ENCODE data around the gene PRRT1.
"Not testable (repeated sequence)": the region's sequence is repeated elsewhere in the genome, so short reads cannot be mapped to it uniquely, and the experiment has no call there.

DNA sequence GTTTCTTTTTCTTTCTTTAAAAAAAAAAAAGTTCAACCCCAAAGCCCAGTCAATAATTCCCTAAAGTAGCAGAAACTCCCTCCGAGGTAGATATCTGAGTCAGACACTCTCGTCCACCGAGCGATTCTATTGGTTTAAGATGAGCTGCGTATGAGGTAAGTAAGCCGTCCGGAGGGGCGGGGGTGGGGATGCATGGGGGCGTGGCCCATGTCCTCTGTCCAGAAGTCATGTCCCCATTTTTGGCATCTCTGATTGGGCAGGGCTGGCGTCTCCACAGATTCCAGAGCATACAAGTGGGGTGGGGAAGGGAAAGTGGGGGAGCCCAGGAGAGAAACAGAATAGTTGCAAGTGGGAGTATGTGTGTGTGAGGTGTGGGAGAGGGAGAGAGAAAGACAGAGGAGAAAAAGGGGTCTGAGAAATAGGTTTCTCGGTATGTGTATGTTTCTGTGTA lies 34.0 kb upstream of the PRRT1 start:
- TF ChIP-seq, protein P1, sequence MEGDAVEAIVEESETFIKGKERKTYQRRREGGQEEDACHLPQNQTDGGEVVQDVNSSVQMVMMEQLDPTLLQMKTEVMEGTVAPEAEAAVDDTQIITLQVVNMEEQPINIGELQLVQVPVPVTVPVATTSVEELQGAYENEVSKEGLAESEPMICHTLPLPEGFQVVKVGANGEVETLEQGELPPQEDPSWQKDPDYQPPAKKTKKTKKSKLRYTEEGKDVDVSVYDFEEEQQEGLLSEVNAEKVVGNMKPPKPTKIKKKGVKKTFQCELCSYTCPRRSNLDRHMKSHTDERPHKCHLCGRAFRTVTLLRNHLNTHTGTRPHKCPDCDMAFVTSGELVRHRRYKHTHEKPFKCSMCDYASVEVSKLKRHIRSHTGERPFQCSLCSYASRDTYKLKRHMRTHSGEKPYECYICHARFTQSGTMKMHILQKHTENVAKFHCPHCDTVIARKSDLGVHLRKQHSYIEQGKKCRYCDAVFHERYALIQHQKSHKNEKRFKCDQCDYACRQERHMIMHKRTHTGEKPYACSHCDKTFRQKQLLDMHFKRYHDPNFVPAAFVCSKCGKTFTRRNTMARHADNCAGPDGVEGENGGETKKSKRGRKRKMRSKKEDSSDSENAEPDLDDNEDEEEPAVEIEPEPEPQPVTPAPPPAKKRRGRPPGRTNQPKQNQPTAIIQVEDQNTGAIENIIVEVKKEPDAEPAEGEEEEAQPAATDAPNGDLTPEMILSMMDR (IDR thresholded peaks at IDR 0.05; ENCODE audit: poor library complexity): not testable (repeated sequence)
- TF ChIP-seq EZH2 (IDR thresholded peaks at IDR 0.05; ENCODE audit: borderline replicate concordance): not testable (repeated sequence)
